ENCODE measurements around the gene PPT1.

The PPT1 gene

DNA sequence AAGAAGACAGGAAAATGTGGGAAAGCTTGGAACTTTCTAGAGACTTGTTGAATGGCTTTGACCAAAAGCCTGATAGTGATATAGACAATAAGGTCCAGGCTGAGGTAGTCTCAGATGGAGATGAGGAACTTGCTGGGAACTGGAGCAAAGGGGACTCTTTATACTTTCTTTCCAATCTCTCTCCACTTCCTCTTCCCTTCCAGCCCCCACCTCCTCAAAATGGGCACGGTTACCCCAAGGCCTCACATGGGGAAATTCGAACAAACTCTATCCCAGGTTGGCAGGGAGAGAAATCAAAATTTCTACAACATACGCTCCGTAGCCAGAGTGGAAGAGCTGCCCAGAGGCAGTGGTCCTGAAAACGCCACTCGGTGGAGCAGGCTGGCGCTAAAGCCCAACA, 15.2 kb downstream of the PPT1 start:
- CTCF ChIA-PET: interaction anchor here (1.4 to 20.6 kb wide), 7 partner anchors 8 to 323 kb away, joined by 4 to 262 read pairs (median 10); no protein-coding TSS in a partner anchor
- DNase-seq (ENCODE audit: extremely low spot score): no peak
- no peak for TF ChIP-seq CTCF (IDR thresholded peaks at IDR 0.05; ENCODE audit: control extremely low read depth, extremely low read depth, low read depth, missing control alignments)
- POLR2A ChIA-PET: no interaction called here

DNA sequence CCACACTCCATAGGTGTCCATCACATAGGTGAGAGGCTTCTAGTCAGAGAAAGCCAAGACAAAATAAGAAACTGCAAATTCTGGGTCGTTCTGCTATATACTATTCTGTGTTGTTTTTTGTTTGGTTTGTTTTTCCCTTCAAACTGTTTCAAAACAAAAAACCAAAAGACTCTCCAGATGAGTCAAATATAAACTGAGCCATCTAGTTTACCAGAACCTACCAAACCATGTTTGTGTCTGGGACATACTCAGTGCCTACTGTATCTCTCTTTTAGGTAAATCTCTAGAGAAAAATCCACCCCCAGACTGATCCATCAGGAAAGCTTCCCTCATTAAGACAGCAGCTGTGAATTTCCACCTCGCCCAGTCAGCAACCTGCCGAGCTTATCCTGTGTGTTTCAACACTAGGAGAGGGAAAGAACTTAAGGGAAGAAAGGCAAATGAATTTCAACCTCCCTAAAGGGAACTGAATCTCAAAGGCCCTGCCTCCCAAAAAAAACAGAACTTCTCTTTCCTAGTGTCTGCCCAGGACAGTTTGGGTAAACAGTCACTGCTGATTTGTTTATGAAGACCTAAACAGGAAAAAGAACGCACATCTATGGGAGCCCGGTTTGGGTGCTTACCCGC, 17.2 kb downstream of the PPT1 start:
- DNase-seq (ENCODE audit: extremely low spot score): no peak
- ChIA-PET CTCF (interaction anchor here (0.6 to 20.6 kb wide), 8 partner anchors 9 to 325 kb away, joined by 3 to 262 read pairs (median 7); no protein-coding TSS in a partner anchor), POLR2A (no interaction called here)
- no peak for TF ChIP-seq CTCF (IDR thresholded peaks at IDR 0.05; ENCODE audit: control extremely low read depth, extremely low read depth, low read depth, missing control alignments)

DNA sequence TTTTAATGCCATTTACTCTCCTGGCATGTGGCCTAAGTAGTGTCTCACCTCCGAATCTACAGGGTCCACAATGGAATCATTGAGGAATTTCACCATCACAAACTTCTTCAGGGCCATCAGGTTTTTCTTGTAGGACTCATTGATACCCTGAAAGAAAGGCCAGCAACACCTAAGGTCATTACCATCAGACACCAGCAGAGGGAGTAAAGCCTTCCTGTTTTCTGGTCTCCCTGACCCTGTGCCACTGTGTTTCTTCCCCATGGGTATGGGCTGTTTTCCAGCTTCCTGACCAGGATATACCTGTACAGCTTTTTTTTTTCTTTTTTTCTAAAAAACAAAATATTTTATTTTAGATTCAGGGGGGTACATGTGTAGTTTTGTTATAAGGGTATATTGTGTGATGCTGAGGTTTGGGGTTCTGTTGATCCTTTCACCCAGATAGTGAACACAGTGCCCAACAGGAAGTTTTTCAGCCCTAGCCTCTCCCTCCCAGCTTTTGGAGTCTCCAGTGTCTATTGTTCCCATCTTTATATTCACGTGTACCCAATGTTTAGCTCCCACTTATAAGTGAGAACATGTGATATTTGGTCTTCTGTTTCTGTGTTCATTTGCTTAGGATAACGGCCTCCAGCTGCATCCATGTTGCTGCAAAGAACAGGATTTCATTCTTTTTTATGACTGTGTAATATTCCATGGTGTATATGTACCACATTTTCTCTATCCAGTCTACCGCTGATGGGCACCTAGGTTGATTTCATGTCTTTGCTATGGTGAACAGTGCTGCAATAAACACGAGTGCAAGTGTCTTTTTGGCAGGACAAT, 18.3 kb downstream of the PPT1 start:
- POLR2A ChIA-PET: interaction anchor here (0.6 kb wide), 1 partner anchor 871 kb away, joined by 3 read pairs; no protein-coding TSS in a partner anchor
- CTCF ChIA-PET: interaction anchor here (0.8 to 20.6 kb wide), 19 partner anchors 11 to 326 kb away, joined by 3 to 262 read pairs (median 4); partner anchors contain the start of gene PPT1
- peak; percentile 69 for DNase-seq (ENCODE audit: extremely low spot score)
- TF ChIP-seq CTCF (IDR thresholded peaks at IDR 0.05; ENCODE audit: control extremely low read depth, extremely low read depth, low read depth, missing control alignments): peak; percentile 70

DNA sequence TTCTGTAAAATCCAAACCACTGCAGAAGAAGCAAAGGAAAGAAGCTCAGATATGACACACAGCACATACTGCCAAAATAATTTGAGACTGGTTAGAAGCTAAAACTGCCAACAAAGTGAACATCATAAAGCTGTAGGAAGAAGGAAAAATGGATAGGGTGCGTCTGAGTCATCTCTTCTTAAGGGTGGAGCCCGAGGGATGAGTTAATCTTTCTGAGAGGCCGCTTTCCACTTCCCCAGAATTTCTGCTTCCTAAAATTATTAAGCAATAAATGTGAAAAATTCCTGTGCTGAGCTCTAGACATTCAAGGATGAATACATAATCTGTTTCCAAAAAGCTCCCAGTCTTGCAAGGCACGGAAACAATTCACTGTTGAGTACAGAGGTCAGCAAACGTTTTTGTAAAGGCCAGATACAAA, 20.1 kb downstream of the PPT1 start:
- CTCF ChIA-PET: interaction anchor here (0.9 to 20.6 kb wide), 15 partner anchors 7 to 268 kb away, joined by 3 to 262 read pairs (median 5); no protein-coding TSS in a partner anchor
- POLR2A ChIA-PET: no interaction called here
- TF ChIP-seq CTCF (IDR thresholded peaks at IDR 0.05; ENCODE audit: control extremely low read depth, extremely low read depth, low read depth, missing control alignments): no peak
- DNase-seq (ENCODE audit: extremely low spot score): no peak

- POLR2A ChIA-PET: interaction anchor here (0.6 kb wide), 2 partner anchors 61 to 103 kb away, joined by 3 to 6 read pairs; no protein-coding TSS in a partner anchor
- no peak for TF ChIP-seq CTCF (IDR thresholded peaks at IDR 0.05; ENCODE audit: control extremely low read depth, extremely low read depth, low read depth, missing control alignments)
- DNase-seq (ENCODE audit: extremely low spot score): no peak
- CTCF ChIA-PET: interaction anchor here (0.7 to 20.6 kb wide), 6 partner anchors 9 to 330 kb away, joined by 3 to 262 read pairs (median 23); no protein-coding TSS in a partner anchor
Observed at GRCh38 chr1:40075266-40075665, 21.8 kb downstream of the PPT1 start.

- no peak for DNase-seq (ENCODE audit: extremely low spot score)
- ChIA-PET CTCF (interaction anchor here (2.3 to 20.6 kb wide), 4 partner anchors 11 to 266 kb away, joined by 8 to 262 read pairs (median 28); no protein-coding TSS in a partner anchor), POLR2A (no interaction called here)
- no peak for TF ChIP-seq CTCF (IDR thresholded peaks at IDR 0.05; ENCODE audit: control extremely low read depth, extremely low read depth, low read depth, missing control alignments)
Observed at GRCh38 chr1:40073062-40073461, 24.0 kb downstream of the PPT1 start.

All from GM10248 (cell line).